ENCODE results near the gene EHMT2.
"Not testable (repeated sequence)": the region's sequence is repeated elsewhere in the genome, so short reads cannot be mapped to it uniquely, and the experiment has no call there.

Gene EHMT2

GRCh38 chr6:31851485-31851832 is 46.0 kb downstream of the EHMT2 start:
- DNase-seq (ENCODE audit: insufficient read length, low spot score), result no peak
- no peak for TF ChIP-seq CTCF (IDR thresholded peaks at IDR 0.05; ENCODE audit: insufficient read depth, missing control alignments)
- no peak for FAIRE-seq

- no peak for FAIRE-seq
- no peak for DNase-seq (ENCODE audit: insufficient read length, low spot score)
- no peak for TF ChIP-seq CTCF (IDR thresholded peaks at IDR 0.05; ENCODE audit: insufficient read depth, missing control alignments)
Measured at GRCh38 chr6:31850765-31851484, 46.6 kb downstream of the EHMT2 start.

GRCh38 chr6:31847276-31847978 is 50.1 kb downstream of the EHMT2 start:
- no peak for TF ChIP-seq CTCF (IDR thresholded peaks at IDR 0.05; ENCODE audit: insufficient read depth, missing control alignments)
- FAIRE-seq (no peak), DNase-seq (ENCODE audit: insufficient read length, low spot score) (no peak)

GRCh38 chr6:31844507-31844906 is 53.0 kb downstream of the EHMT2 start:
- no peak for FAIRE-seq
- no peak for DNase-seq (ENCODE audit: insufficient read length, low spot score)

DNA sequence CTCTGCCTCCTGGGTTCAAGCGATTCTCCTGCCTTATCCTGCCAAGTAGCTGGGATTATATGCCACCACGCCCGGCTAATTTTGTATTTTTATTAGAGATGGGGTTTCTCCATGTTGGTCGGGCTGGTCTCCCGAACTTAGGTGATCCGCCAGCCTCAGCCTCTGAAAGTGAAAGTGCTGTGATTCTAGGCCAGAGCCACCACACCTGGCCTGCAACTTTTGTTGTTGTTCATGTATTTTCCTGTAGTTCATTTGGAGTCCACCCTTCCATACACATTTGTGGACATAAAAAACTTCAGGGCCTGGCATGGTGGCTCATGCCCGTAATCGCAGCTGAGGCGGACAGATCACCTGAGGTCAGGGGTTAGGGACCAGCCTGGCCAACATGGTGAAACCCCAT is 55.4 kb downstream of the EHMT2 start:
- FAIRE-seq, result no peak
- no peak for TF ChIP-seq CTCF (IDR thresholded peaks at IDR 0.05; ENCODE audit: insufficient read depth, missing control alignments)
- DNase-seq (ENCODE audit: insufficient read length, low spot score), result no peak

More at GRCh38 chr6:31844507-31844906, 53.0 kb downstream of the EHMT2 start:
- no peak for TF ChIP-seq CTCF (IDR thresholded peaks at IDR 0.05; ENCODE audit: insufficient read depth, missing control alignments)

GRCh38 chr6:31839779-31840126 is 57.7 kb downstream of the EHMT2 start:
- not testable (repeated sequence) for DNase-seq (ENCODE audit: insufficient read length, low spot score); FAIRE-seq

- FAIRE-seq, result no peak
Measured at GRCh38 chr6:31838968-31839367, 58.5 kb downstream of the EHMT2 start.

DNA sequence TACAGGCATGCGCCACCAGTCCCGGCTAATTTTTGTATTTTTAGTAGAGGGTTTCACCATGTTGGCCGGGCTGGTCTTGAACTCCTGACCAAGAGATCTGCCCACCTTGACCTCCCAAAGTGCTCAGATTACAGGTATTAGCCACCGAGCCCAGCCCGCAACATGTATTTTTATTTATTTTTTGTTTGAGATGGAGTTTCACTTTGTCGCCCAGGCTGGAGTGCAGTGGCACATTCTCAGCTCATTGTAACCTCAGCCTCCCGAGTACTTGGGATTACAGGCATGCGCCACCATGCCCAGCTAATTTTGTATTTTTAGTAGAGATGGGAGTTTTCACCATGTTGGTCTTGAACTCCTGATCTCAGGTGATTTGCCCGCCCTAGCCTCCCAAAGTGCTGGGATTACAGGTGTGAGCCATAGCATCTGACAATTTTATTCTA is 59.4 kb downstream of the EHMT2 start:
- FAIRE-seq, result not testable (repeated sequence)

More at GRCh38 chr6:31838968-31839367, 58.5 kb downstream of the EHMT2 start:
- no peak for TF ChIP-seq CTCF (IDR thresholded peaks at IDR 0.05; ENCODE audit: insufficient read depth, missing control alignments)
- DNase-seq (ENCODE audit: insufficient read length, low spot score), result no peak

More for the DNA sequence above, 59.4 kb downstream of the EHMT2 start:
- not testable (repeated sequence) for DNase-seq (ENCODE audit: insufficient read length, low spot score)
